Measurements from ENCODE around the gene FBXO44.

FBXO44 gene

DNA sequence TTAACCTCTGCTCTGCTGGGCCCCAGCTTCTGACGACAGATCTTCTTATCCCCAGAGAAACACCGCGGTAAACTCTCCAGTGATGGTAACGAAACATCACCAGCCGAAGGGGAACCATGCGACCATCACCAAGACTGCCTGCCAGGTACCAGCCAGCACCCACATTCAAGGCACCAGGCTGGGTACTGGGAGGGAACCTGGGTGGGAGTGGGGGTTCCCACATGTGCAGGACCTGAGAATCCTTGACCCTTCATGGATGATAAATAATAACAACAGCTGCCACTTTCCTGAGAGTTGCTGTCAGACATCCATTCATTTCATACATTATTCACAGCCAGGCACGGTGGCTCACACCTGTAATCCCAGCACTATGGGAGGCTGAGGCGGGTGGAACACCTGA lies 57.6 kb downstream of the FBXO44 start:
- no peak for DNase-seq

Measured in suppressor macrophage (primary cell).